Hematopoietic multipotent progenitor cell (in vitro differentiated cells): ENCODE data around the gene BNIPL. TPM values are rescaled to one million over a fixed set of nuclear protein-coding genes. Genes with fewer than 3 reads are reported as not detected.

Experiments
- DNase-seq, 3 donors: peaks; one replicate each; pipeline ENCODE4 v3.0.0-alpha.2; 2011 to 2015; ENCODE audit warnings: low read depth in 2 of 3, low spot score in 2 of 3
- total RNA-seq: library from RNA; depleted of rRNA; stranded (reverse); fragments of >200 nt; gene quantifications from one replicate; pipeline ENCODE4 v1.2.3, GENCODE V29; 2012

BNIPL gene, protein sequence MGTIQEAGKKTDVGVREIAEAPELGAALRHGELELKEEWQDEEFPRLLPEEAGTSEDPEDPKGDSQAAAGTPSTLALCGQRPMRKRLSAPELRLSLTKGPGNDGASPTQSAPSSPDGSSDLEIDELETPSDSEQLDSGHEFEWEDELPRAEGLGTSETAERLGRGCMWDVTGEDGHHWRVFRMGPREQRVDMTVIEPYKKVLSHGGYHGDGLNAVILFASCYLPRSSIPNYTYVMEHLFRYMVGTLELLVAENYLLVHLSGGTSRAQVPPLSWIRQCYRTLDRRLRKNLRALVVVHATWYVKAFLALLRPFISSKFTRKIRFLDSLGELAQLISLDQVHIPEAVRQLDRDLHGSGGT
- total RNA-seq = under 0.01 TPM

DNA sequence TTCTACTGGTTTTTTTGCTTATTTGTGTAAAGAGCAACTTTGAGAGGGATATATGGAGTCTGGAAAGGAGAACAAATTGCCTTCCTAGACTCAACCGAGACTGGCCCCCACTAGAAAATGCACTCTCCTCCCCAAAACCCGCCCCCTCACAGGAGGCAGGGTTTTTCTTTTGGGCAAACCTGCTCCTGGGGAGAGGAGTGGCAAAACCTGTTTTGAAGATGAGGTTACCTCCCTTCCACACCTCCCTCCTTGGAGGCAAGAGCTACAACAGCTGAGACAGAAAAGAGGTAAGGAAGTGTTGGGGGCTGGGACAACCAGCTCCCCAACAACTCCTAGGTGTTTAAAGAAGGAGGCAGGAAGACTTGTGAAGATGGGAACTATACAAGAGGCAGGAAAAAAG, at the start of gene BNIPL:
BNIPL (plus strand) TSS at position 231 of the 400 bp plus-strand sequence; CDS start at position 371, 140 bp downstream.
- DNase-seq = no peak

DNA sequence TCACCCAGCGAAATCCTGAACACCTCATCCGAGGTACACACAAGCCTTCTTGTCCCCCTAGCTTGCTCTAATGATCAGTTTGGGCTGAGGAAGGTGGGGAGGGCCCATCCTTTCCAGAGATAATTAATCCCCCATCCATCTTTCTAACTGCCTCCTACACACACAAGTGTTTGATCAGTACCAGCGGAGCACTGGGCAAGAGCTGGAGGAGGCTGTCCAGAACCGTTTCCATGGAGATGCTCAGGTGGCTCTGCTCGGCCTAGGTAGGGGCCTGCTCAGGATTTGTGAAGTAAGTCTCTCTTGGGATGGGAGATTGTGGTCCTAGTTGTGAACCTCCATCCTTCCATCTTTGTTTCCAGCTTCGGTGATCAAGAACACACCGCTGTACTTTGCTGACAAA, 48.5 kb upstream of the BNIPL start:
- no peak for DNase-seq

DNA sequence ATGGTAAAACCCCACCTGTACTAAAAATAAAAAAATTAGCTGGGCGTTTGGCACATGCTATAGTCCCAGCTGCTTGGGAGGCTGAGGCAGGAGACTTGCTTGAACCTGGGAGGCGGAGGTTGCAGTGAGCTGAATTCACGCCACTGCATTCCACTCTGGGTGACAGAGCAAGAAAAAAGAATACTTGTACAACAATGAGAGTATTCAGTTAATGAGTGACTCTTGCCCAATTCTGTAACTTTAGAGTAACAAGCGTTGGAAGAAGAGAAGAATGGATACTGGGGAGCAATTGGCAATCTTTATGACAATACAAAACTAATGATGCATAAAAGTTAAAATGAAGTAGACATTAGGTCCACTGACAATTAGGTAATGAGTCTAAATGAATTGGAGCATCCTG, 43.8 kb upstream of the BNIPL start:
- DNase-seq = no peak

GRCh38 chr1:150994248-150994647, 42.1 kb upstream of the BNIPL start:
- DNase-seq = no peak

GRCh38 chr1:150995460-150995859, 40.9 kb upstream of the BNIPL start:
- DNase-seq = no peak

DNA sequence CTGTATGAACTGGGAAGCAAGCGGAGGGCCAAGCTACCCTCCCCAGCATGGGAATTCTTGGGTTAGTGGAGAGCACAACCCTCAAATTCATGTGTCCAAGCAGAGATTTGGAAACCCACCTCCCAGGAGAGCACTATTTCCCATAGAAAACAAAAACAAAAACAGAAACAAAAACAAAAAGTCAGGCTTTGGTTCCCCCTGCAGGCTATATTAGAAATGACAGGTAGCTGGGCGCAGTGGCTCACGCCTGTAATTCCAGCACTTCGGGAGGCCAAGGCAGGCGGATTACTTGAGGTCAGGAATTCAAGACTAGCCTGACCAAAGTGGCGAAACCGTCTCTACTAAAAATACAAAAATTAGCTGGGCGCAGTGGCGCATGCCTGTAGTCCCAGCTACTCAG, 40.5 kb upstream of the BNIPL start:
- no peak for DNase-seq

- DNase-seq = no peak
These were observed 39.1 kb upstream of the BNIPL start for GRCh38 chr1:150997126-150997872.

DNA sequence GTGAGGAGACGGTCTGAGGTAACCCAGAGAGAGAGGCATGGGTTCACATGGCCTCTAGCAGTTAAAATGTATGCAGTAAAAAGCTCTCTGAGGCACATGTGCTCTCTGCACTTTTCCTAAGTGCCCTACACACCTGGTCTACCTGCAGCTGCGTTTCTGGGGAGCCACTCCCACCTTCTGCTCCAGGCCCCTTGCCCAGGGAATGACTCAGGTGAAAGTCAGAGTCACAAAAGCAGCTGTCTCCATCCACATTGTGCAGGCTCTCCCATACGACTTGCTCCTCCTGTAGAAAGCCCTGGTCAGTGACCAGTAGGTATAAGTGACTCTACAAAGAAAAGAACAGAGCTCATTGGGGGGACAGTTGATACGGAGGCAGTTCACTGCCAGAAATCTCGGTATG, 38.4 kb upstream of the BNIPL start:
- DNase-seq = no peak

DNA sequence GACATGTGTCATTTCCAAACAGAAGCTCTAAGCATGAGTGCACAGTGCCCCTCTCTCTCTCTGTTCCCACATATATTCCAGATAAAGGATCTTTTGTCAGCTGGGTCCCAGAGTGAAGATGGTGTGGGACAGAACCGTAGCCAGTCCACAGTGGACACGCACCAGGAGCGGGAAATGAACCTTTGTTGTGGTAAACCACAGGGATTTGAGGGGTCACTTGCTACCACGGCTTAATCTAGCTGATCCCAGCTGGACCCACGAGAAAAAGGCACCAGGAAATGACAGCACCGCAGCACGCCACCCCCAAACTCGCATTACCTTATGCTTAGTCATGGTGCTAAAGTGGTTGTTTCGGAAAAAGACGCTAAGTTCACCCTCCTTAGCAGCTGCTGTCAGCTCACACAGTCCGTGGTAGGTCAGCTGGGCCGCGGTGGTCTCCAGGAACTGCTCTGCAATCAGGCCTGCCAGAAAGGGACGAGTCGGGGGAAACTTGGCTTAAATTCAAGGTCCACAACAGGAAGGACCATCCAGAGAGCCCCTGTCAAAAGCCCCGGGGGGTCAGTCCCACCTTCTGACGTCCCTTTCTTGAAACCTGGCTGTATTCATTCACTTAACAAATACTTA, 37.2 kb upstream of the BNIPL start:
- DNase-seq = peak in 2 of 3 donors; percentile 74 to 80

GRCh38 chr1:150999926-151000325, 36.5 kb upstream of the BNIPL start:
- DNase-seq = no peak

DNA sequence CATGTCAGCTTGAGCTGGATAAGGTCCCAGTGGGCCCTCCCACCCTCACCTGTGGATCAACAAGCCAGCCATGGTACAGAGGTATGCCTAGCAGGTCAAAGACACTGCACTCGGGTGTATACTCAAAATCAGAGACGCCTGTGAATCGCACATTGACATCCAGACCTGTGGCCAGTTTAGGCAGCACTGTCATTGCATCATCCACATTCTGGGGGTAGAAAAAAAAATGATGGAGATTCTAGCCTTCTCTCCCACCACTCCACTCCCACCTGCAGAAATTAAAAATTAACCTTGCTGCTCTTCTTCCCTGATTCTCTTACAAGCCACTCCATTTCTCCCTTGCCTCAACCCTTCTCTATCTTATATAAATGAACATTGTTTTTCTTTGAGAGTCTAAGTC, 36.0 kb upstream of the BNIPL start:
- DNase-seq = no peak

DNA sequence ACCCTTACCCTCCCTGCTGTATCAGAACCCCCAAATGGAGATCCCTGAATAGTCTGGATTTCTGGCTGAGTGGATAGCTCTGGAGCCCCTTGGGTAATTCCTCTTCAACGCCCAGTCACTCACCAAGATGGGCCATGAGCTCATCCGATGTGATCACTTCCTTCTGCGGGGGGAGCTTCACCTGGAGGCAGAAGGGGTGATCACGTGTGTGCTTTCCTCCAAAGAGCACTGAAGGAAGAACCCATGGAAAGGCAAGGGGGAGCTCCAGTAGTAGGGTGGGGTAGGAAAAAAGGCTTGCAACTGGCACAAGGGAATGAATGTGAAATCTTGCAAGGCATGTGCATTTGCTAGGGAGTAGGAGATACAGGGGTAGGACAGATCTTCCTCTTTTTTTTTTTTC, 34.8 kb upstream of the BNIPL start:
- no peak for DNase-seq

GRCh38 chr1:151002051-151002450, 34.3 kb upstream of the BNIPL start:
- DNase-seq = no peak

DNA sequence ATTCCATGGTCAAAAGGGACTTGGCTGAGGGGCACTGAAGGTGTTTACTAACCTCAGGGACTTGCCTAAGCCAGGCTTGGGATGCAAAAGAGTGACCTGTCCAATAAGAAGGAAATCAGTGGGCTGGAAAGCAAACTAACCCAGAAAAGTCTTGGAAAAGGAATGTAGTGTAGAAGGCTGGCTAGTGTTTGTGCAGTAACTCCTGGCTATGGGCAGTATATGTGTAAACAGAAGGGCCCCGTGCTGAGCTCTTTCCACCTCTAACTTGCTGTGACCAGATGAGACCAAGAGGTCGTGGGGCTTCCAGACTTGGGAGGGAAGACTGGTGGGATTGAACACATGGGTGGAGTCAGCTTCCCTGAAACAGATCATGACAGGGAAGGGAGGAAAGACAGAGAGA, 33.8 kb upstream of the BNIPL start:
- no peak for DNase-seq

GRCh38 chr1:151003180-151003579, 33.2 kb upstream of the BNIPL start:
- no peak for DNase-seq

DNA sequence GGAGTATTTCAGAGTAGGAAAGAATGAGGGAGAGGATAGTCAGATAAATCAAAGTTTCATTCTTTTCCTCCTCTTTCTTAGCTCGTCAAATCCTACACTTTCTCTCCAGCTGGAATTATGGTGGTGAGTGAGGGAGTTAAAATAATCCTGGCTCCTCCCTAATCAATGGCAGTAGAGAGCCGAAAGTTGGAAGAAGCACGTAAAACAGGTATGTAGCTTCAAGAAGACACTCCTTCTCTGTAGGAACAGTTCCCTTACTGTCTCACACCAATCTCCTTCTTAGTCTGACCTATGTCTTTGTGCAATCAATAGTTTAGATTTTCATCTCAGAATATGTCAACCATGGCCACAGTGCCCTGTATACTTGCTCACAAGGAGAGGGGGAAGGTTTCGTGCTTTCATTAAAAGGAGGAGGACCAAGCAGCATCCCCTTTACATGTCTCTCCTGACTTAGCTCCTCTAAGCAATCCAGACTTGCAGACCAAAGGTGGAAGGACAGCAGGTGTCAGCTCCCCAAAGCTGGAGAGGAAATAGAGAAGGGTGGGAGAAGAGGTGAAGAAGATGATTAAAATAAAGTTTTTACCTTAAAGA, 30.6 kb upstream of the BNIPL start:
- no peak for DNase-seq

DNA sequence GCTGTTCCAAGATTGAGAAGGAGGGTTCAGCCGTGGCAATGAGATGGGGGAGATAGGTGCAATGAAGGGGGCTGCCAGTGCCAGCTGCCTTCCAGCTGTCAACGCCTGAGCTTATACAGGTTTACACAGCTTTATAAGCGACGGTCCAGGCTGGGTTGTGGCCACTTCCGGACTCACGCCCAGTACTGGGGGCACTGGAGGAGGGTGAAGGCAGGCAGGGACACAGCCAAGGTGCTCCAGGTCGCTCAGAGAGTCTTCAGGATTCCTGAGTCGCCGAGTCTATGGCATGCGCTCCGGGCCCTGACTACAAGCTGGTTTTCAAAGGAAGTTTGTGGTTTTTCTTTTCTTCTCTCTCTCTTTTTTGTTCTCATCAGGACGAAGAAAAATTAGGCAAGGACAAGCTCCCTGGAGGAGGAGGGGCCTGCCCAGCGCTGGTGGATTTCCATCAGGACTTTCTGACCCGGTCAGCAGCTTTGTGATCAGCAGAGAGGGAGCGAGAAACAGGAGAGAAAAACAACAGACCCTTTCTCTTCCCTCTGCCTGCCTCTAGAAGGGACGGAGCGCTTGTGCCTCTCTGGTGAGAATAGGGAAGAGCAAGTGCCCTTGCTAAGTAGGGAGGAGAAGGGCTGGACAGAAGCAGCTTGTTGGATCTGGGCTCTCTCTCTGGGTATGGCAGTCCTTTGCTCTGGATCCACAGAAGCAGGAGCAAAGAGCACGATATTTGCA, 29.9 kb upstream of the BNIPL start, which contains the start of gene MINDY1:
MINDY1 (minus strand) TSS at position 576 of the 726 bp plus-strand sequence. CDS start 4,285 bp downstream, outside the sequence.
- peak in 2 of 3 donors; percentile 66 to 79 for DNase-seq

- no peak for DNase-seq
These were observed 28.5 kb upstream of the BNIPL start for GRCh38 chr1:151007853-151008243.

- DNase-seq = peak; percentile 95 to 98 (median 97)
These were observed 27.9 kb upstream of the BNIPL start, which contains the start of gene PRUNE1 for GRCh38 chr1:151008244-151009205. TSS of gene PRUNE1 (plus strand) at chr1:151008449. CDS start at chr1:151008633, 184 bp downstream.
